Measurements from ENCODE around the gene PLA2G12B. TPM values are rescaled to one million over a fixed set of nuclear protein-coding genes. Genes with fewer than 3 reads are reported as not detected.

The PLA2G12B gene
- total RNA-seq, 6 experiments from 2014 or later = 28.7 to 59.8 (median 45.5) TPM

DNA sequence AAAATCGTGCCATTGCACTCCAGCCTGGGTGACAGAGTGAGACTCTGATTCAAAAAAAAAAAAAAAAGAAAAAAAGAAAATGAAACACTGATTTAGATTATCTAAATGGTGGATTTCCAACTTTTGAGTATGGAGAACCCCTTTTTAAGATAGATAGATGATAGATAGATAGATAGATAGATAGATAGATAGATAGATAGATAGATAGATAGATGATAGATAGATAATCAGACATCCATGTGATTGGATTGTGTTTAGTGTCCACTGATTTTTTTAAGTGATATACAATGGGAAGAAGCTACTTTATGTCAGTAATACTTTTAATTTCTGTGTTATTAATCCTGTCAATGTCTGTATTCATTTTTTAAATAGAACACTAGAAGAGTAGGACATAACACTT lies 55.1 kb downstream of the PLA2G12B start:
- intact Hi-C loops (cut with DNase I) = no loop called here
- whole genome bisulfite sequencing (ENCODE audit: insufficient coverage, low coverage, low lambda C conversion rate, missing lambda C conversion rate) = no CpG with 5 or more reads among the region's 1 CpG
- no peaks in the 10 kb centered on the region for H3K27me3 ChIP-seq
- no peak overlapping the region for H3K27ac ChIP-seq
- no peak overlapping the region for H3K4me3 ChIP-seq
- H3K4me1 ChIP-seq = no peaks in the 10 kb centered on the region
- ATAC-seq (no peak), DNase-seq (no peak)
- H3K36me3 ChIP-seq = no peaks in the 10 kb centered on the region
- TF ChIP-seq POLR2A (IDR thresholded peaks at IDR 0.05) = no peak
- TF ChIP-seq CTCF (IDR thresholded peaks at IDR 0.05) = no peak
- H3K9me3 ChIP-seq = no peaks in the 10 kb centered on the region

- intact Hi-C loops (cut with DNase I) = no loop called here
- Histone ChIP-seq H3K4me3 (no peak overlapping the region), H3K36me3 (no peaks in the 10 kb centered on the region), H3K4me1 (no peaks in the 10 kb centered on the region), H3K9me3 (no peaks in the 10 kb centered on the region), H3K27ac (no peak overlapping the region), H3K27me3 (no peaks in the 10 kb centered on the region)
- ATAC-seq = no peak
- no peak for DNase-seq
- 86% methylated on average over 1 of the region's 10 CpGs for WGBS (ENCODE audit: insufficient coverage, low coverage, low lambda C conversion rate, missing lambda C conversion rate)
- TF ChIP-seq CTCF (IDR thresholded peaks at IDR 0.05) (no peak), POLR2A (IDR thresholded peaks at IDR 0.05) (no peak)
Measured at GRCh38 chr10:72898616-72899015, 56.0 kb downstream of the PLA2G12B start.

DNA sequence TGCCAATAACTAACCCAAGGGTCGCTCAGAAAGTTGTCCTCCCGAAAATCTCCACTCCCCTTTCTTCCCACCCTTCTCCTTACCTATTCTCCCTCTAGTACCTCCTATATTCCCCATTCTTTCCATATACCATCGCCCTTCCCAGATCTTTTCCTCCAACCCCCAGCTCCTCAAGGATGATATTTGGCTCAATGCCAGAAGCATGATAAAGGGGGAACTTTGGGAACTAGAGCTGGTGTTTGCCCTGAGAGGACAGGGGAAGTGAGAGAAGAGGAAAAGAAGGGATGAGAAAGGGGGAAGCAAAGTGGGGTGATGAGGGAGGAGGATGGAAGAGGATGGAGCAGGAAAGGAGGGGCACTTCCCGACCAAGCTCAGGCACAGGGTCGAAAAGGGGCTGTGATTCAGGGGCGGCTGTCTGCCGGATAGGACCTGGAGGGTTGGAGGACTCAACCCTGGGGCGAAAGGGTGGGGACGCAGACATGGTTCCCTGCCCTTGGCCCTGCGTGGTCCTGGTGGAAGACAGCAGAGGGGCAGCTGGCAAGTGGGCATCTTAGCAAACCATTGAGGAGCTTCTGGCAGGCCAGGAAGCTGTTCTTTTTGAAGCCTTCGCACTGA lies 59.3 kb downstream of the PLA2G12B start:
- 61% methylated on average over 9 of the region's 11 CpGs for WGBS (ENCODE audit: insufficient coverage, low coverage, low lambda C conversion rate, missing lambda C conversion rate)
- intact Hi-C loops (cut with DNase I) = no loop called here
- no peak for DNase-seq
- peak in 1 of 4 donors; percentile 31 for ATAC-seq
- Histone ChIP-seq H3K9me3 (no peaks in the 10 kb centered on the region), H3K4me3 (peak overlapping the region; percentile 12 to 33 (median 22)), H3K36me3 (no peaks in the 10 kb centered on the region), H3K27me3 (no peaks in the 10 kb centered on the region), H3K27ac (peak overlapping the region; percentile 29 to 66 (median 34)), H3K4me1 (peaks cover 0 to 20% (median 6%) of the 10 kb centered on the region in 4 donors)
- TF ChIP-seq CTCF (IDR thresholded peaks at IDR 0.05) = no peak
- no peak for TF ChIP-seq POLR2A (IDR thresholded peaks at IDR 0.05)

DNA sequence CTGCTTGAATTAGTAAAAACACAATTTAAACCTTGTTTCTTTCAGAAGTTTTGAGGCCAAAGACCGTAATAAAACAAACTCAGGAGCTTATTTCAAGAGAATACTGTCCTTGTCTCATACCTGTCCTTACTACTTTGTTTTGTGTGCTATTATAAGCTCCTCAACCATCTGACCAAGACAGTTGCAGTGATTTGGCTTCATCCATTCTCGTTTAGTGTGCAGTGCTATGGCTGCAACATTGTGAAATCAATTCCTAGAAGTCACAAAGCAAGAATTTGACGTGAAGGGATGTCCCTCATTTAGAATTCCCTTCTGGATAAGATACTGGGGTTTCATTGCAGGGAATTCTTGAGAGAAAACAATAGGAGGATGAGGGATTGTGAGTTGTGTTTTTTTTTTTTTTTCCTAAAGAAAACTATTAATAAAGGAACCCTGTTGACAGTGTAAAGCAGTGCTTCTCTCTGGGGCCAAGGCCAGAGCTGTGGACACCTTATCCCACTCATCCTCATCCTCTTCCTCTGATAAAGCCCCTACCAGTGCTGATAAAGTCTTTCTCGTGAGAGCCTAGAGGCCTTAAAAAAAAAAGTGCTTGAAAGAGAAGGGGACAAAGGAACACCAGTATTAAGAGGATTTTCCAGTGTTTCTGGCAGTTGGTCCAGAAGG lies 61.3 kb downstream of the PLA2G12B start, which contains the start of gene OIT3:
Gene OIT3 (plus strand): TSS at position 604 of the 663 bp plus-strand sequence. CDS start 60 bp downstream, outside the sequence.
- Histone ChIP-seq H3K4me3 (peak within 1 kb of the TSS; percentile 12 to 33 (median 25)), H3K27ac (peak within 1 kb of the TSS; percentile 29 to 66 (median 33)), H3K36me3 (no peaks in the 10 kb centered on the region), H3K4me1 (peaks cover 0 to 20% (median 6%) of the 10 kb centered on the region in 4 donors), H3K9me3 (no peaks in the 10 kb centered on the region), H3K27me3 (no peaks in the 10 kb centered on the region)
- TF ChIP-seq POLR2A (IDR thresholded peaks at IDR 0.05) (no peak), CTCF (IDR thresholded peaks at IDR 0.05) (no peak)
- peak in 1 of 3 donors; percentile 29 for DNase-seq
- intact Hi-C loops (cut with DNase I) = no loop called here
- peak; percentile 66 to 84 (median 70) for ATAC-seq
- WGBS (ENCODE audit: insufficient coverage, low coverage, low lambda C conversion rate, missing lambda C conversion rate) = 43% methylated on average over 4 of the region's 4 CpGs
